VCaP (cell line): ENCODE measurements around the gene PSMB11.

Experiments used
- H3K27ac ChIP-seq: fragments of 450-650 bp; 2 replicates; pipeline ENCODE4 v1.5.1; 2017
- TF ChIP-seq, protein P1 (sequence below): fragments of 450-650 bp; conservative IDR thresholded peaks from 2 replicates; pipeline ENCODE4 v1.5.1; 2017; ENCODE audit warnings: mild to moderate bottlenecking, moderate library complexity

The PSMB11 gene

DNA sequence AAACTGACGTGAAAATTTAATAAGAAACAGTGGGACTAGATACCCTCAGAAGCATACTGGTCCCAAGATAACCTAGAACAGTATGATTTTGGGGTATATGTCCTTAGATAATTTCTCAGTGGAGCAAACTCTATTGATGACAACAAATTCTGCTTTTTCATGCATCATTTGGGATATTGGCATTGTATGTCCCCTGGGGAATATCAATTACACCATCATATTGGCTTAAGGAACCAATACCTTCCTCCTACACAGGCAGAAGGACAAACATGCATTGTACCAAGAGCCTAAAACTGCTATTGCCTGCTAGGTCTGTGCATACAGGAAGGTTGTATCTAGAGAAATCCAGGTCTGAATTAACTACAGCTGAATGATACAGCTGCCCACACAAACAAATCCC lies 32.9 kb downstream of the PSMB11 start:
- TF ChIP-seq, protein P1, sequence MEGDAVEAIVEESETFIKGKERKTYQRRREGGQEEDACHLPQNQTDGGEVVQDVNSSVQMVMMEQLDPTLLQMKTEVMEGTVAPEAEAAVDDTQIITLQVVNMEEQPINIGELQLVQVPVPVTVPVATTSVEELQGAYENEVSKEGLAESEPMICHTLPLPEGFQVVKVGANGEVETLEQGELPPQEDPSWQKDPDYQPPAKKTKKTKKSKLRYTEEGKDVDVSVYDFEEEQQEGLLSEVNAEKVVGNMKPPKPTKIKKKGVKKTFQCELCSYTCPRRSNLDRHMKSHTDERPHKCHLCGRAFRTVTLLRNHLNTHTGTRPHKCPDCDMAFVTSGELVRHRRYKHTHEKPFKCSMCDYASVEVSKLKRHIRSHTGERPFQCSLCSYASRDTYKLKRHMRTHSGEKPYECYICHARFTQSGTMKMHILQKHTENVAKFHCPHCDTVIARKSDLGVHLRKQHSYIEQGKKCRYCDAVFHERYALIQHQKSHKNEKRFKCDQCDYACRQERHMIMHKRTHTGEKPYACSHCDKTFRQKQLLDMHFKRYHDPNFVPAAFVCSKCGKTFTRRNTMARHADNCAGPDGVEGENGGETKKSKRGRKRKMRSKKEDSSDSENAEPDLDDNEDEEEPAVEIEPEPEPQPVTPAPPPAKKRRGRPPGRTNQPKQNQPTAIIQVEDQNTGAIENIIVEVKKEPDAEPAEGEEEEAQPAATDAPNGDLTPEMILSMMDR: no peak
- no peak overlapping the region for H3K27ac ChIP-seq

DNA sequence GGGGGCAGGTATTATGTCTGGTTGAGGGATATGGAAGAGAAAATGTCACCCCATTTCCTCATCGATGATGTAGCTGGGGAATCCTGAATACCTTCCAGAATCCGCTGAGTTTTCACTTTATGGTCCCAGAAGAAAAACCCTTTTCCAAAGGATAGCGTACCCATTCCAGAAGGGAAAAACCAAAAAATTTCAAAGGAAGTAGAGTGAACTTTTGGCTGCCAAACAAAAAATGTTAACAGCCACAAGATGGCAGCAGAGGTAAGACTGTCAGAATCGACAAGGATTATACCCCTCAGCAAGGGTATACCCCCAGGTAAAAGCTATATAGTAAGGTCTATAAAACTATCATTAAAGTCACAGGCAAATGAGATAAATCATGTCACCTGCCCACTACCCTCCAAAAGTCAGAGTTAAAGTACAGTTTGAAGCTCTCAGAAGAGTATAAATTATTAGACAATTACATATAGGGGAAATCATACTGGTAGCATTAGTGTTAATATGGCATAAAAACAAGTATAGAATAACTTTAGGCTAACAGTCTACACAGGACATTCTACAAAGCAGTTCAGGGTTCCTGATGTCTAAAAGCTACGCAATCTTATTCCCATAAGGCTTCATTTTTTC lies 34.9 kb downstream of the PSMB11 start:
- no peak overlapping the region for H3K27ac ChIP-seq

DNA sequence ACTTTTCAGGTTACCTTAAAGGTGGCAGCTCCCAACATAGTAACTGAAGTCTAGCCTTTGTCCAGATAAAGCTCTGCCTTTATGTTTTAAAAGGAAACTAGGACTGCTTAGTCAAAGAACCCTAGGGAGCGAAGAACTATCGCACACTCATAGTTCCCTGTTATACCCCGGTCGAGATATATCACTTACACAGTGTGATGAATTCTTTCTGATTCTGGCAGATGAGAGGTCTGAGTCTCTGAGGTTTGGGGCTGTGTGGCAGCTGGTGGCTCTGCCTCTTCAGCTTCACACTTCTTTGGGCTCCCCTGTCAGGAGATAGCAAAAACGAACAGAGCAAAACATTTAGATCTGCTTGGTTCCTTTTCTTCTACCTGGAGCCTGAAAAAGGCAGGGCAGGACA lies 36.0 kb downstream of the PSMB11 start:
- no peak overlapping the region for H3K27ac ChIP-seq
- TF ChIP-seq, protein P1: no peak

More for the DNA sequence above, 34.9 kb downstream of the PSMB11 start:
- TF ChIP-seq, protein P1: peak; percentile 83

DNA sequence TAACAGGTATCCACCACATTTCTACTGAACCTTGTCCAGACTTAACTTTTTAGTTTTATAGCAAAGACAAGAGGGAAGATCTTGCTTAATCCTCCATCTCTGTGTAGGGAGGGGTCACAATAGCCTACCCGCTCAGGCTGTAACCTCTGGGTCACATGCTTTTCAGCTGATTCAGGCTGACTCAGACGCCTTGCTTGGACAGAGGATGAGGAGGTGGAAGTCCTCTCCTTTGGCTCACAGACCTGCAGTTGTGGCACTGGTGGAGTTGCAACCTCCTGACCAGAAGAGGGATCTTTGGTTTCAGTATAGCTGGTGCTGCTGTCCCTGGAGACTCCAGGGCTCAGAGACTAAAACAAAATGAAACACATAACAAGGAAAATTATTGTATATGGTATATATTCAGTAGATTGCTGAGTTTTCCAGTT lies 36.7 kb downstream of the PSMB11 start:
- H3K27ac ChIP-seq: no peak overlapping the region
- TF ChIP-seq, protein P1: no peak

DNA sequence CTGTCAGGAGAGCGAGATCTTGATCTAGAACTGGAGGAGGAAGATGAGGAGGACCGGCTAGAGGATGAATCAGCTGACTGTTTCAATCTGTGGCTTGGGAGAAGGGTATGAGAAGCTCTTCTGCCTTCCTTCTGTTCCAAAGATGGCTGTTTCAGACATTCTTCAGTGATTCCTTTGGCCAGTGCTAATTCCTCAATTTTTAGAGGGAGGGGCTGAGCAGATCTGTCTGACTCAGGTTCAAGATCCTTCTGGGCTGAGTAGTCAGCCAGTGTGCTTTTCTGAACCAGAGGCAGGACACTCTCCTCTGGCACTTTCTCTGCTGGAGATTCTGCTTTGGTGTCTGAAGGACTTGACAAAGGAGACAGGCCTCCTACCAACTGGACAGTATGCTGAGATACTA lies 37.7 kb downstream of the PSMB11 start:
- TF ChIP-seq, protein P1: no peak
- no peak overlapping the region for H3K27ac ChIP-seq

DNA sequence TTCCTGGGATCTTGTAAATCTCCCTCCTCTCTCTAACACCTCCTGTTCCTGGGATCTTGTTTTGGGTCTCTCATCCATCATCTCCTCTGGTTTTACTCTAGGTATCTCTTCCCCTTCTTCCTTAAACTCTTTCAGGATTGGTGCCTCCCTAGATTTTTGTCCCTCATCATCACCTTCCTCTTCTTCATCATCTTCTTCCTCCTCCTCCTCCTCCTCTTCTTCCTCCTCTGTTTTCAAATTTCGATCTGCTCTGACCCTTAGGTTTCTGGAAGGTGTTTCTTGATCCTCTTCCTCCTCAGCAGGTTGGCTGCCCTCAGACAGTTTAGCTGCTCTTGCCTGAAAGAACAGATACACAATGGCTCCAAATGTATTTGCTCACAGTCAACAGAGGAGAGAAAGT lies 38.5 kb downstream of the PSMB11 start:
- TF ChIP-seq, protein P1: no peak
- no peak overlapping the region for H3K27ac ChIP-seq

DNA sequence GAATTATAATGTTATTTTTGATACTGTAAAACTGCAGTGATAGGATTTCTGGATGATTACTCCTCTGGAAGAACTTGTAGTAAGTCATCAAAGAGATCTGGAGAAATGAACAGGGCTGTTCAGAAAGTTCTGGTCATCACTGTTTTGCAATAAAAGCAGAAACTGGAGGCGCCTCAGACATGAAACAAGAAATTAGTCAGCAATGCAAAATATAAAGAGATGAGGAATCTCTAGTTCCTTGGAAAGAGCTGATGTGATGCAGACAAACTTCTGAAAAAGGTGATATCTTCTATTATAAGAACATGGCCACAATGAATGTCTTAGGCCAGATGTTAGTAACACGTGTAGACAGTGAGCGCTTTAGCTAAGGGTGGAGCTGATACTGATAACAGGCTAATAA lies 43.4 kb downstream of the PSMB11 start:
- H3K27ac ChIP-seq: no peak overlapping the region
- TF ChIP-seq, protein P1: no peak
